Stimulated activated naive CD4-positive, alpha-beta T cell treated with Interleukin-2 at 50 U/mL for 16 hours (primary cell): ENCODE measurements around the gene OR10J5.
"Not testable (repeated sequence)": the region's sequence is repeated elsewhere in the genome, so short reads cannot be mapped to it uniquely, and the experiment has no call there.

Experiments used
- DNase-seq: peaks from one replicate; lab custom pipeline; 2025; lab: John Stamatoyannopoulos, UW

The OR10J5 gene, protein sequence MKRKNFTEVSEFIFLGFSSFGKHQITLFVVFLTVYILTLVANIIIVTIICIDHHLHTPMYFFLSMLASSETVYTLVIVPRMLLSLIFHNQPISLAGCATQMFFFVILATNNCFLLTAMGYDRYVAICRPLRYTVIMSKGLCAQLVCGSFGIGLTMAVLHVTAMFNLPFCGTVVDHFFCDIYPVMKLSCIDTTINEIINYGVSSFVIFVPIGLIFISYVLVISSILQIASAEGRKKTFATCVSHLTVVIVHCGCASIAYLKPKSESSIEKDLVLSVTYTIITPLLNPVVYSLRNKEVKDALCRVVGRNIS

DNA sequence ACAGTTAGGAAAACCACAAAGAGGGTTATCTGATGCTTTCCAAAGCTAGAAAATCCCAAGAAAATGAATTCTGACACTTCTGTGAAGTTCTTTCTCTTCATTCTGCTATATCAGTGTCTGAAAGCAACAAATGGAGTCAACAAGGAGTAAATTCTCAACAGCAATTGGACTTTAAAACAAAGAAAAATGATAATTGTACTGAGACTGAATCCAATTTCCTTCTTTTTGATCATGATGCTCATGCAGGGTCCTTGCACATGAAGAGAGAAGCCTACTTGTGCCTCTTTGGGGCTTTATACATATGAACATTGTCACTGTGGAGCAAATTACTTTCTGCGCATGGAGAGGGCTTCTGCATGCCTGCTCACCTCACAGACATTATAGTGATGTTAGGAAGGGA, at the start of gene OR10J5:
Gene OR10J5 (minus strand): TSS at position 101 of the 400 bp plus-strand sequence. CDS start 0 bp downstream, at position 101.
- no peak for DNase-seq

DNA sequence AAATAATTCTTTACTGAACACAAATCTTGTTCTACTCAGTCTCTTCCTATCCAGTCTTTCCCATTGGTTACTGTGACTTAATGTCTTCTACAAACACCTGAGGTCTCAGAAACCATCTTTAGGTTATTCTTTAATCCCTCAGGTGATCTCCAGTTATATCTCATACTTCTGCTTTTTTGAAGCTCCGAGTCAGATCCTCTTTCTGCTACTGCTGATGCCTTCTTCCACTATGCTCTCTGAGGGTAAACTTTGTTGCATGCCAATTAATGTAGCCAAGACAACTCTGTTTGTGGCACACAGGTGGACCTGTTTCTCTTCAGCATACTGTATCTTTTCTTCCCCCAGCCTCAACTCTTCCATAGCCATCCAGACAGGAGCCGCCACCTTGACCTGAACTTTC, 48.7 kb upstream of the OR10J5 start:
- DNase-seq = no peak

DNA sequence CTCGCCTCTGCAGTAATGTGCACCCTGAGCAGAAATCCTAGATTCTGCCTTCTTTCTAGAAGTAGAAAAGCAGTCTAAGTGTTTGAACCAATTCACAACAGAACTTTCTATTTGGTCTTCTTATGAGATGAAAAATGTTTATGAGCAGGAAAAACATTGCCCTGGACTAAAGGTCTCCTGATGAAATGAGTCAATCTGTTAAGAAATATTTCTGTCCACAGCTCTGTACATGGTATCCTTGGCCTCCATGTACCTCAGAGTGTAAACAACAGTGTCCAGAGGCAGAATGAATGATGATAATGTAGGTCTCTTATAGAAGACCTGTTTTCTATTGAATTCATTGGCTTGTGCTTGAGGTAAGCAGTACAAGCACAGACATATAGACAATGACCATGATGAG, 45.6 kb upstream of the OR10J5 start:
- no peak for DNase-seq

DNA sequence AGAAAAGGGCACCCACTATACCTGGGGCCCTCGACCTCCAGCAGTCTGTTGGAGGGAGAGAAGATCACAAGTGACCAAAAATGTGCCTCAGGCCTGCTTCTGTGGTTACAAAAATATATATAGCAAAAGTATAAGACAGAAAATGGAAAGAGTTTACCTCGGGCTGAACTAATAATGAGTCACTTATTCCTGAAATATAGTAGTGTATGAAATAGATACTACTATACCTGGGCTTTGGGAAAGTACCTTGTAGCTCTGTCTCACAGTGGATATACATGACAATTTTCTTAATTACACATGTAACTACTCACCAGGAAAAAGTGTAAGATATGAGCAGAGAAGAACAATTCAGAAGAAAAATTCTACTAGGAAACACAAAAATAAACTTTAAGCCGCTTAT, 44.5 kb upstream of the OR10J5 start:
- DNase-seq = no peak

DNA sequence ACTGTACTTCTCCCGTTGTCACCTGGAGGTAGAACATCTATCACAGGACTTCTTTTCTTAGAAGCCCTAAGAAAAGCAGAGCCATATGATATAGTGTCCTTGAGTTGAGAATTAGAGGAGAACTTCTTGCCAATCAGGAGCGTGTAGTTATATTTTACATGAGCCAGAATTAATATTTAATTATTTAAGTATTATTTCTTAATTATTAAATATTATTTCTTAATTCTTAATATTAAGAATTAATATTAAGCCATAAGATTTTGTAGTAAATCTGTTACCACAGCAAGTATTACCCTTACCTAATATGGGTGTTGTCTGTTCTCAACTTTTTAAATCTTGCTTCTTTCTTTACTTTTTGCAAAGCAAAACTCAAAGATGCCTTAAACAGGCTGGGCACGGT, 41.6 kb upstream of the OR10J5 start:
- DNase-seq = no peak

DNA sequence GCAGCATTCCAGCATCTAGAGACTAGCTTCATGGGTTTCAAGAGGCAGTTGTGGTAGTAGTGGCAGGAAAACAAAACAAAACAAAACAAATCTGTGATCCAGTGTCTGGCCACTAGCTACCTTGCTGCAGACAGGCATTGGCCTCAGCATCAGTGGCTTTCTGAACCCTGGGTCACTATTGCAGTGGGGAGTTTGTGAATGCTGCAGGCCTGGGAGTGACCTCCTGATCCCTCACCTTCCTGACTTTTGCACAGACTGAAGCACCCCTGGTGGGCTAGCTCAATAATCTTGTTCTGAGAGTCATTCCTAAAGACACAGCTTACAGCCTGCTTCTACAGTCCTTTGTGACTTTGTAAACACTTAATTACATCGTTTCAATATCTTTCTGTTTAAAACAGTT, 26.9 kb upstream of the OR10J5 start:
- no peak for DNase-seq

DNA sequence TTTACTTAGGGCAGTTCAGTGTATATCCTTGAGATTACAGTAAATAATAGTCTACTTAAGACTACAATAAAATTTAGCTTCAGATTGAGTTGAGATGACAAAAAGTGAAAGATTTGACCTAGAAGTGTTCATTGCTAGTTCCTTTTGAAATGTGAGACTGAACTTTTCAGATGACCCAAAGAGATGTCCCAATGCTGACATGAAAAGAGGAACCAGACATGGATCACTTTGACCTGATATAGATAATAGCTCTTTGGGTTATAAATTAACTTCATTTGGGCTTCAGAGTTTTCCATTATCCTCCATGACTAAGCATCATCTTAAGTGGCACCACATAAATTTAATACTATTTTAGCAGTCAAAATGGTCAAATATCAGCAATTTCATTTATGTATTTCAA, 25.7 kb upstream of the OR10J5 start:
- no peak for DNase-seq

DNA sequence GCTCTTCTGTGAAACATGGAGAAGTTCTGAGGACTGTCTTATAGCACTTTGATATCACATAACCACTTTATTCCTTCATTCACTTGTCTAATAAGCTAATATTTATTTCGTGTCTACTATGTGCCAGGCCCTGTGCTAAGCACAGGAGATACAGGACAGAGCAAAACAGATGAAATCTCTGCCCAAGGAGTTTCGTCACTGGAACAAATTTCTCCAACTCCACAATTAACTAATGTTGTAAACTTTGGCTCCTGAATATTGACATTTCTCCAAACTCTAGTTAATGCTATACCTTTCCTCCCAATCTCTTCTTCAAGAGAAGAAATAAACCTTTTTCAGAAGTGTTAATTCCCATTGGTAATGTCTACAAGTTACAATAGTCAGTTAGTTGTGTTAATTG, 24.8 kb upstream of the OR10J5 start:
- DNase-seq = no peak

DNA sequence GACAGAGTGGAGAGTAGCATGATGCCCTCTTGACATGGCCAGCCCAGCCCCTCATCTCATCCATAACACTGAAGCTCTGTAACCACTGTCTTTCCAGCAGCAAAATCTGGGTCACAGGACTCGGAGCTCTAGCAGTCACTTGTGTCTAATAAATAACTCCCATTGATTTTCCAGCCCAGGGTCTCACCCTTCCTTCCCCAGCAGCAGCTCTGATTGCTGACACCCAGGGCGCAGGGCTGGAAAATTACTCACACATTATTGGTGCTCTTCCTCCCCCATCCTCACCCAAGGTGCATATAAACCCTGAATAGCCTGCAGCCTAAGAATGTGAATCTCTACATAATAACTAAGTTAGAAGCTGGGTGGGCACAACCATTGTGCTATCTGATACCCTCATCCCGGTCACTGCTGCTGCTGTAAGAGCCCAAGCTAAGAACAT, 21.1 kb upstream of the OR10J5 start:
- no peak for DNase-seq

DNA sequence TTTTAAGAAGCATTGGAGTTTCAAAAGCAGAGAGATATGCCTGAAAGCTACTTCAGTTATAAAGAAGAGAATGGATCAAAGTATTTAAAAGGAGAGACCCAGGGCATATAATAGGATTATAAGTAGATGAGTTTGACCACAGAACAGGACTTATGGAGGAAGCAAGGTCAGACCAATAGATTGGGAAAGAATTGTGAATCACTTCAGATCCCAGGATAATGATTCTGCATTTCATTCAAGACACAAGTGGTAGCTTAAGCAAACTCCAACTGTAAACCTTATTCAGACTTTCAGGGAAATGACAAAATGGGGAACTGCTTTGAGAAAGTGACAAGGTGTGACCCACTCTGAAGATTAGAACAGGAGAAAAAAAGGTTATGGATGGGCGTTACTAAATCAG, 18.9 kb upstream of the OR10J5 start:
- DNase-seq = no peak

DNA sequence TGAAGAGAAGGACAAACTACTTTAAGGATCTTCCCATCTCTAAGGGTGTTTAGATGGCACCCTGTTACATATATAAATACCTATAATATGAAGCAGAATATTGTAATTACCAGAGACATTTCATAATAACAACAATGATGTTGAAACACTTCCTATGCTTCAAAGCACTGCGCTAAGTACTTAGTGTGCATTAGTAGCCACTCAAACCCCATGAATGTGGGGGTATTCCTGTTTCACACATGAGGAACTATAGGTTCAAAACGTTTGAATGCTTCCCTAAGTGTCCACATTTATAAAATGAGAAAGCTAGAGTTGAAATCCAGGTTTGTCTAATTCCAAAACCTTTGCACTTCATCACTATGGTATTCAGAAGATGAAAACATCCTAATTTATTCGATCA, 18.5 kb upstream of the OR10J5 start:
- DNase-seq = no peak

DNA sequence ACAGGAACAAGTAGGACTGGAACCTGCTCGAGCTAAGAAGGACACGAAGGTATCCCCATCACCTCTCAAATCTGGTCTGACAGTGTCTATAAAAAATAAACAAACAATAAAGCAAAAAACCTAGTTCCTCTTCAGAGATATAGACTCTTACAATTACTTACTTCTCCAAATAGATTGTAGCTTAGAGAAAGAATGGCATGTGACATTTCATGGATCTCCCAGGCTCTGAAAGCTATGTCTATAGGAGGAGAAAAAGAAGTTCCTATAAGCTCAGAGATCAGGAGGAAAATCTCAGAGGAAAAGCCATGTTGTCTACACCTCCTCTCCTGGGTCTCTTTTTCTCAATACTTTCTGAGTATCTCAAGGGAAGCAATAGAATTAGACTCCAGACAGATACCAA, 12.3 kb upstream of the OR10J5 start:
- no peak for DNase-seq

DNA sequence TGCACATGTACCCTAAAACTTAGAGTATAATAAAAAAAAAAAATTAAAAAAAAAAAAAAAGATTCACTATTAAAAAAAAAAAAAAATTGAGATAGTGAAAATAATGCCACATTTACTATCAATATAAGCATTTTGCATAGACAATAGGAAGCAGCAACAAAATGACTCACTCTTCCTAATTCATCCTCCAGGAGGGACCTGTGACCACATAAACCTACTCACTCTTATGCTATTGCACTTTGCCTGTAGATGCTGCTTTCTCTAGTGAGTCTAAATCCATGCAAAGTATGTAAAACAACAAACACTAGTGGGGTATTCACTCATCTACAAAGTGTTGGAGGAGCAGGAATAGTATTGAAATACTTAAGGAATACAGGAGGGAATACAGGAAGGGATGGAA, 2.9 kb downstream of the OR10J5 start:
- DNase-seq = no peak

DNA sequence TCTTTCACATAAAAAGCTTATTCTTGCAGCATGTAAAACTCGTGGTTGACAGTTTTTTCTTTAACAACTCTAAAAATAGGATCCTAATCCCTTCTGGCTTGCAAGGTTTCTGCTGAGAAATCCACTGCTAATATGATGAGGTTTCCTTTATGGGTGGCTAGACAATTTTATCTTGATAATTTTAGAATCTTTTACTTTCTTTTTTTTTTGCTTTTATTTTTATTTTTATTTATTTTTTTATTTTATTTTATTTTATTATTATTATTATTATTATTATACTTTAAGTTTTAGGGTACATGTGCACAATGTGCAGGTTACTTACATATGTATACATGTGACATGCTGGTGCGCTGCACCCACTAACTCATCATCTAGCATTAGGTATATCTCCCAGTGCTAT, 11.0 kb downstream of the OR10J5 start:
- DNase-seq = not testable (repeated sequence)

DNA sequence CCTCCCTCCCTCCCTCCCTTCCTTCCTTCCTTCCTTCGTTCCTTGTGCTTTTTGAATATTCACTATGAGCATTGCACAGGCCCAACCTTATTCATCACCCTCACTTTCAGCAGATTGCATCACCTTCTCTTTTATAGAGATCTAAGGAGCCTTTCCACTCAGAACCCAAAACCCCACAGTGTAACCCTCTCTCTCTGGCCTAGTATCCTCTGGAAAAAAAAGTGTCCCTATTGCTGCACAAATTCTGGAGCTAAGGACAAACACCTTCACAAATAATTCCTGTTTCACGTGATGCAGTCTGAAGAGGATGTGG, 25.6 kb downstream of the OR10J5 start:
- no peak for DNase-seq

DNA sequence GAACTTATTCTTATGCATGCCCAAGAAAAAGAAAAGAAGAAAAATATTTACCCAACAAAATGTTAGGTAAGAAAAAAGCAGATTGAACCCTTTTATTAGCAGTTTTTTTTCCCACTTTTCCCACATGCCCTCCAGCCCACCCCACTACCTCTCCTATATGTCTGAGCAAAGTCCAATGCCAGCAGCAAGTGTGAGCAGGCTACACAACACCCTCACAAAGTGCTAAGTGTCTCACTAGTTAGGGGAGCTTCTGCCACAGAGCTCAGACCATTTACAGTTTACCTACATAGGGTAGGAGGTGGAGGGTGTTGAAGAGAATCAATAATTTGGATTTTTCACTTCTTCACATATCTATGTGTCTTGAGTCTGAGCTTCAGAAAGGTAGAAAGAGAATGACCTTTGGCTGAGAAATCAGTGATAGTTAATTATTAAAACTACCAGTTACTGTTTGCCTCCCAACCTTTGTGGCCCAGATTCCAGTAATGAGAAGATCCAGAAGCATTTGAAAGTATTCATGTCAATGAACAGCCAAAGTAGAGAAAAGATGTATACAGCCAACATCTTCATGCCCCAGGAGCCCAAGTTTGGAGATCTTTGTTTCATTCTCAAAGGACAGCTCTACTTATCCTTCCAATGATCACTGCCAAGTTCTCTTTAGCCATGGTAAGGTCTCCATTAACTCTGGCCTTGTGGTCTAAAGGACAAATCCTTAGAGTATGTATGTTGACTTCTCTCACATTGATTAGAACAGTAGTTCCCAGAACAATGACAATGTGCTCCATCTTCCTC, 26.2 kb downstream of the OR10J5 start:
- no peak for DNase-seq

DNA sequence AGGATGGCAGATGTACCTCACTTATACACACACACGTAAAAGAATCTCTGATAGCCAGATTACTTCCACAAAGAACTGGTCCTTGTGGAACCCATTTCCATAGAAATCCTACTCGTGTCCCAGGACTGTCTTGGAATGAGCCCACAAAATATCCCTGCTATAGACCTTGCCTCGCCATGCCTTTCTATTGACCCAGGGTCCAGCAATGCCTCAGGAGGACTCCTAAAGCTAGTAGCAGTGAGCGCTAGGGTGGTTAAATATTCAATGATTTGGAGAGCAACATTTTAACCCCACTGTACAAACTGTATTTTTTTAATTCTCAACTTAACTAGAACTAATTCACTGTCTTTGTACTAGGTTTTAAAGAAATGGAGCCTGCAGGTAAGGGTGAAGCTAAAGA, 26.9 kb downstream of the OR10J5 start:
- DNase-seq = no peak

DNA sequence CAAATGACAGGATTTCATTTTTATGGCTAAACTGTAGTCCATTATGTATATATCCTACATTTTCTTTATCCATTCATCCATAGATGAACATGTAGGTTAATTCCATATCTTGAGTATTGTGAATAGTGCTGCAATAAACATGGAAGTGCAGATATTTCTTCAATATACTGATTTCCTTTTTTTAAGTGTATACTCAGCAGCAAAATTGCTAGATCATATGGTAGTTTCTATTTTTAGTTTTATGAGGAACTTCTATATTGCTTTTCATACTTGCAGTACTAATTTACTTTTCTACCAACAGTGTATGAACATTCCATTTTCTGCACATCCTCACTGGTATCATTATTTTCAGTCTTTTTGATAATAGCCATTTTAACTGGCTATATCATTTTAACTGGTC, 30.1 kb downstream of the OR10J5 start:
- DNase-seq = no peak

DNA sequence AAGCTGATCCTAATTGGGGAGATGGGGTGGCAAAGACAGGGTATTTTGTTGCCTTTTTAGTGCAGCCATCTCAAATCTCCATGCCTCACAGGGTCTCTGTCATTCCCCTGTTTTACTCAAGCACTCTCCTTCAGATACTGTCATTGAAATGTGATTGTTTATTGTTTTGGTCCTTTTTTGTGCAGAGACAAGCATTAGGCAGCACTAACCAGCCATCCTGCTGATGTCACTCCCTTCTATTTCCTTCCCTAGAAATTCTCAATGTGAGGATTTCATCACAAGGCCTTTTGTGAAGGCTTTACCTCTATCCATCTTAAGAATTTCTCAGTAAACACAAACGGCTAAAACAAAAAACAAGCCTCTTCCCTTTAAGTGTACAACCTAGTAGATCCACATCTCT, 34.7 kb downstream of the OR10J5 start:
- no peak for DNase-seq

DNA sequence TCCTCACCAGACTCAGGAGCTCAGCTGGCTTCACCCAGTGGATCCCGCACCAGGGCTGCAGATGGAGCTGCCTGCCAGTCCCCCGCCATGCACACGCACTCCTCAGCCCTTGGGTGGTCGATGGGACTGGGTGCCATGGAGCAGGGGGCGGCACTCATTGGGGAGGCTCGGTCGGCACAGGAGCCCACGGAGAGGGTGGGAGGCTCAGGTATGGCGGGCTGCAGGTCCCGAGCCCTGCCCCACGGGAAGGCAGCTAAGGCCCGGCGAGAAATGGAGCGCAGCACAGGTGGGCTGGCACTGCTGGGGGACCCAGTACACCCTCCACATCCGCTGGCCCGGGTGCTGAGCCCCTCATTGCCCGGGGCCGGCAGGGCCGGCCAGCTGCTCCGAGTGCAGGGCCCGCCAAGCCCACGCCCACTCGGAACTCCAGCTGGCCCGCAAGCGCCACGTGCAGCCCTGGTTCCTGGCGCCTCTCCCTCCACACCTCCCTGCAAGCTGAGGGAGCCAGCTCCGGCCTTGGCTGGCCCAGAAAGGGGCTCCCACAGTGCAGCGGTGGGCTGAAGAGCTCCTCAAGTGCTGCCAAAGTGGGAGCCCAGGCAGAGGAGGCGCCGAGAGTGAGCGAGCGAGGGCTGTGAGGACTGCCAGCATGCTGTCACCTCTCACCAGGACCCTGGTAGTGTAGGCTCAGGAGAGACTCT, 41.1 kb downstream of the OR10J5 start:
- DNase-seq = not testable (repeated sequence)

DNA sequence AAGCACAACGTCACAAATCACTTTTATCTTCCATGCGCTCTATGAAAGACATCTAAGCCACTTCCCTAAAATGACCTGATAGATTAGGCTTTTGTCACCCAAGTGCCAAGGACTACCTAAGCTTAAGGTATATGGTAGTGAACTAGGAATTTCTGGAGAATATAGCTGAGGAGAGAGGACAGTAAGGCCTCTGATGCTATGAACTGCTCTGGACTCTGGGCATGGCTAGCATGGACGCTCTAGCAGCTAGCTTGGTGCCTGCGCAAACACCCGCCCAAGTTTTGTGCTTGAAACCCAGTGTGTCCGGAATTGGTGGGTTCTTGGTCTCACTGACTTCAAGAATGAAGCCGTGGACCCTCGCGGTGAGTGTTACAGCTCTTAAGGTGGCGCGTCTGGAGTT, 42.5 kb downstream of the OR10J5 start:
- no peak for DNase-seq

DNA sequence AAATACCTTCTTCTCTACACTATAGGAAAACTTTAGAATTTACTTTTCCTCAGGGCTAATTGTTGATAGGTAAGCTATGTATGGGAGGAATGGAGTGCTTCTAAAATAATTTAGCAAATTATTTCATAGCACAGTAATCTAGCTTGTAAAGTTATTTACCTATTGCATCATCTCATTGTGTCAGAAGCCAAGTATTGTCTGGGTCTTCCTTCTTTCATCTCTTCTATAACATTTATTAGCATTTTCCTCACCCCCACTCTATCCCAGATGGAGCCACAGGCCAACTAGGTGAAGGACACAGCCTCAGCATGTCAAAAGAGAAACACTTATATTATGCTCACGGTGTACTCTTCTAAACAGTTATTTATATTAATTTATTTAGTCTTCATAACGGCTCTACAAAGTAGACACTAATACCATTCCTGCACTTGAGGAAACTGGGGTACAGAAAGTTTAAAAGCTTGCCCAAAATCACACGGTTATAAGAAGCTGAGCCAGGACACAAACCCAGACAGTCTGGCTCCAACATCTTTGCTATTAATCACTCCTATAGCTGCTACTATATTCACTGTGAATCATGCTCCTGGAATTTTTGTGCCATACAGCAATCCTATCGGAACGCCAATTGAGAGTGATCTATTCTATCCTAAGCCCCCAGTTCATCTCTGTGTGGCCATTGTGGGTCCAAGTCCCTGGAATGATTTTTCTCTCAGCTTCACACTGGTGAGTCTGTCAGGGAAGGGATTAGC, 43.1 kb downstream of the OR10J5 start:
- no peak for DNase-seq
